Fibroblast of lung (primary cell): ENCODE measurements around the gene ACAP3. TPM values are rescaled to one million over a fixed set of nuclear protein-coding genes. Genes with fewer than 3 reads are reported as not detected.

Source experiments
- DNase-seq, 2 donors: peaks; one replicate each; pipeline versions ENCODE4 v3.0.0 to v3.0.0-alpha.2; 2010; ENCODE audit warnings: low read depth in 2 of 2
- H2AFZ ChIP-seq: 2 replicates; pipeline ENCODE4 v1.5.1; 2012; ENCODE audit warnings: low read length, control low read depth, inconsistent platforms
- H3K27ac ChIP-seq: 2 replicates; pipeline ENCODE4 v1.5.1; 2011; ENCODE audit warnings: low read length, control low read depth; ENCODE audit not compliant: insufficient read depth
- H3K27me3 ChIP-seq: 2 replicates; pipeline ENCODE4 v1.5.1; 2011; ENCODE audit warnings: mild to moderate bottlenecking, low read length; ENCODE audit not compliant: control insufficient read depth, insufficient read depth
- H3K36me3 ChIP-seq: 2 replicates; pipeline ENCODE4 v1.5.1; 2011; ENCODE audit warnings: low read length; ENCODE audit not compliant: control insufficient read depth, insufficient read depth
- H3K4me1 ChIP-seq: 2 replicates; pipeline ENCODE4 v1.5.1; 2011; ENCODE audit warnings: low read length; ENCODE audit not compliant: control insufficient read depth, insufficient read depth; ENCODE audit errors: extremely low read depth
- H3K4me2 ChIP-seq: 2 replicates; pipeline ENCODE4 v1.5.1; 2011; ENCODE audit warnings: low read length, control low read depth; ENCODE audit not compliant: insufficient read depth; ENCODE audit errors: extremely low read depth
- H3K4me3 ChIP-seq, 4 experiments: fragments of 200-600 bp in 1 of 4; sonication (generic) in 1 of 4; replicated peaks in 1 of 4; 2 replicates each; pipeline ENCODE4 v1.5.1; 2011 to 2016; ENCODE audit warnings: low read length in 4 of 4, low read depth in 3 of 4, mild to moderate bottlenecking in 3 of 4, control low read depth in 2 of 4, inconsistent platforms in 1 of 4, mixed read lengths in 1 of 4; ENCODE audit not compliant: insufficient read depth in 1 of 4; ENCODE audit errors: control extremely low read depth in 1 of 4
- H3K79me2 ChIP-seq: 2 replicates; pipeline ENCODE4 v1.5.1; 2012; ENCODE audit warnings: mild to moderate bottlenecking, low read length, inconsistent platforms; ENCODE audit not compliant: control insufficient read depth, insufficient read depth
- H3K9ac ChIP-seq: 2 replicates; pipeline ENCODE4 v1.5.1; 2011; ENCODE audit warnings: mild to moderate bottlenecking, low read length, control low read depth; ENCODE audit not compliant: insufficient read depth
- H3K9me3 ChIP-seq: 2 replicates; pipeline ENCODE4 v1.5.1; 2012; ENCODE audit warnings: low read depth, low read length; ENCODE audit not compliant: control insufficient read depth, insufficient read depth
- H4K20me1 ChIP-seq: 2 replicates; pipeline ENCODE4 v1.5.1; 2011; ENCODE audit warnings: low read length; ENCODE audit not compliant: control insufficient read depth, insufficient read depth; ENCODE audit errors: extremely low read depth
- EZH2 ChIP-seq: IDR thresholded peaks from 2 replicates; pipeline ENCODE4 v1.5.1; 2012; ENCODE audit warnings: low read length, control low read depth, mild to moderate bottlenecking; ENCODE audit errors: missing control alignments
- polyA plus RNA-seq, 2 donors: library from polyadenylated mRNA; depleted of rRNA in 1 of 2; stranded (reverse) in 1 of 2; unstranded in 1 of 2; fragments of >200 nt; gene quantifications; 2 replicates each; pipeline ENCODE4 v1.2.1, GENCODE V29; 2011 to 2012; ENCODE audit warnings: missing spikeins in 1 of 2
- total RNA-seq: library from RNA; depleted of rRNA; stranded (reverse); fragments of >200 nt; gene quantifications from 2 replicates; pipeline ENCODE4 v1.2.1, GENCODE V29; 2014
- TF ChIP-seq, protein P1 (sequence below), 2 donors: IDR thresholded peaks in 1 of 2; conservative IDR thresholded peaks in 1 of 2; 1 replicate in 1 of 2; 2 replicates in 1 of 2; pipeline ENCODE4 v1.5.1; 2011 to 2012; ENCODE audit warnings: low read length in 2 of 2, control low read depth in 1 of 2, inconsistent platforms in 1 of 2, low read depth in 1 of 2, mild to moderate bottlenecking in 1 of 2

ACAP3 gene
- total and polyA plus RNA-seq, 2 donors (not counting 1 experiment from before 2014, with no cell fraction given) = 15.3 to 50.9 TPM

DNA sequence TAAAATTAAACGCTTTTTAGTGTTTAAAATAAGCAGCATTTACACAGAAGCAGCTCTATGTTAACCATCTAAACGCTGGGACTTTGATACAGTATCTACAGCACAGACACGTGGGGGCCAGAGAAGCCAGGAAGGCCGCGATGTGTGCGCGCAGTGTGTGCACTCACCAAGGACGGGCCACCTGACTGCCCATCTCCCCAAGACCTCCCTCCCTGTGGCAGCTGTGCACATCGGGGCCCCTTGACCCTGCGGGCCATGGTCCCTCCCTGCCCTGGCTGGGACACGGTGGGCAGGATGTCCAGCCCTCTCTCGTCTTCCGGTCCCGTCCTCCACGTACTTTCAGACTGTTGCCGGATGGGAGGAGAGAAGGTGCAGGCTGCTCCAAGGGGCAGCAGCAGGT, 27.6 kb upstream of the ACAP3 start:
- H3K9me3 ChIP-seq = no peaks in the 10 kb centered on the region
- no peak overlapping the region for H2AFZ ChIP-seq
- H3K36me3 ChIP-seq = peaks cover 24% of the 10 kb centered on the region
- no peak for DNase-seq
- H3K4me2 ChIP-seq = no peak overlapping the region
- H3K27ac ChIP-seq = no peak overlapping the region
- TF ChIP-seq, protein P1, sequence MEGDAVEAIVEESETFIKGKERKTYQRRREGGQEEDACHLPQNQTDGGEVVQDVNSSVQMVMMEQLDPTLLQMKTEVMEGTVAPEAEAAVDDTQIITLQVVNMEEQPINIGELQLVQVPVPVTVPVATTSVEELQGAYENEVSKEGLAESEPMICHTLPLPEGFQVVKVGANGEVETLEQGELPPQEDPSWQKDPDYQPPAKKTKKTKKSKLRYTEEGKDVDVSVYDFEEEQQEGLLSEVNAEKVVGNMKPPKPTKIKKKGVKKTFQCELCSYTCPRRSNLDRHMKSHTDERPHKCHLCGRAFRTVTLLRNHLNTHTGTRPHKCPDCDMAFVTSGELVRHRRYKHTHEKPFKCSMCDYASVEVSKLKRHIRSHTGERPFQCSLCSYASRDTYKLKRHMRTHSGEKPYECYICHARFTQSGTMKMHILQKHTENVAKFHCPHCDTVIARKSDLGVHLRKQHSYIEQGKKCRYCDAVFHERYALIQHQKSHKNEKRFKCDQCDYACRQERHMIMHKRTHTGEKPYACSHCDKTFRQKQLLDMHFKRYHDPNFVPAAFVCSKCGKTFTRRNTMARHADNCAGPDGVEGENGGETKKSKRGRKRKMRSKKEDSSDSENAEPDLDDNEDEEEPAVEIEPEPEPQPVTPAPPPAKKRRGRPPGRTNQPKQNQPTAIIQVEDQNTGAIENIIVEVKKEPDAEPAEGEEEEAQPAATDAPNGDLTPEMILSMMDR (conservative IDR thresholded peaks at IDR 0.05 in 1 of 2, IDR thresholded peaks at IDR 0.05 in 1 of 2; ENCODE audit: low read depth in 1 of 2, low read length in 2 of 2) = no peak
- H3K4me1 ChIP-seq = no peaks in the 10 kb centered on the region
- no peak overlapping the region for H3K9ac ChIP-seq
- no peaks in the 10 kb centered on the region for H4K20me1 ChIP-seq
- H3K27me3 ChIP-seq = no peaks in the 10 kb centered on the region
- no peaks in the 10 kb centered on the region for H3K79me2 ChIP-seq
- no peak overlapping the region for H3K4me3 ChIP-seq

- Histone ChIP-seq H3K4me1 (no peaks in the 10 kb centered on the region), H3K27ac (no peak overlapping the region), H3K27me3 (no peaks in the 10 kb centered on the region), H3K4me2 (no peak overlapping the region), H3K79me2 (no peaks in the 10 kb centered on the region), H3K9ac (no peak overlapping the region), H4K20me1 (no peaks in the 10 kb centered on the region), H3K36me3 (peaks cover 20% of the 10 kb centered on the region), H2AFZ (no peak overlapping the region), H3K9me3 (no peaks in the 10 kb centered on the region), H3K4me3 (no peak overlapping the region)
- TF ChIP-seq, protein P1 (conservative IDR thresholded peaks at IDR 0.05 in 1 of 2, IDR thresholded peaks at IDR 0.05 in 1 of 2; ENCODE audit: low read depth in 1 of 2, low read length in 2 of 2) = no peak
- no peak for TF ChIP-seq EZH2
- no peak for DNase-seq
Observed at GRCh38 chr1:1334835-1335234, 27.1 kb upstream of the ACAP3 start.

DNA sequence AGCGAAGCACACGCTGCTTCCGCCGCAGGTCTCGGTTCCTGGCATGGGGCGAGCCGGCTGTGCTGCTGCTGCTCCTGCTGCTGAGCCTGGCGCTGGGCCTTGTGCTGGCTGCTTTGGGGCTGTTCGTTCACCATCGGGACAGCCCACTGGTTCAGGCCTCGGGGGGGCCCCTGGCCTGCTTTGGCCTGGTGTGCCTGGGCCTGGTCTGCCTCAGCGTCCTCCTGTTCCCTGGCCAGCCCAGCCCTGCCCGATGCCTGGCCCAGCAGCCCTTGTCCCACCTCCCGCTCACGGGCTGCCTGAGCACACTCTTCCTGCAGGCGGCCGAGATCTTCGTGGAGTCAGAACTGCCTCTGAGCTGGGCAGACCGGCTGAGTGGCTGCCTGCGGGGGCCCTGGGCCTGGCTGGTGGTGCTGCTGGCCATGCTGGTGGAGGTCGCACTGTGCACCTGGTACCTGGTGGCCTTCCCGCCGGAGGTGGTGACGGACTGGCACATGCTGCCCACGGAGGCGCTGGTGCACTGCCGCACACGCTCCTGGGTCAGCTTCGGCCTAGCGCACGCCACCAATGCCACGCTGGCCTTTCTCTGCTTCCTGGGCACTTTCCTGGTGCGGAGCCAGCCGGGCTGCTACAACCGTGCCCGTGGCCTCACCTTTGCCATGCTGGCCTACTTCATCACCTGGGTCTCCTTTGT, 26.0 kb upstream of the ACAP3 start:
- TF ChIP-seq, protein P1 (conservative IDR thresholded peaks at IDR 0.05 in 1 of 2, IDR thresholded peaks at IDR 0.05 in 1 of 2; ENCODE audit: low read depth in 1 of 2, low read length in 2 of 2) = no peak
- no peak for TF ChIP-seq EZH2
- no peak for DNase-seq
- no peak overlapping the region for H3K9ac ChIP-seq

More for the DNA sequence above, 26.0 kb upstream of the ACAP3 start:
- no peaks in the 10 kb centered on the region for H3K27me3 ChIP-seq
- no peaks in the 10 kb centered on the region for H3K9me3 ChIP-seq
- no peaks in the 10 kb centered on the region for H3K79me2 ChIP-seq
- no peaks in the 10 kb centered on the region for H4K20me1 ChIP-seq
- H3K4me3 ChIP-seq = no peak overlapping the region
- H3K4me1 ChIP-seq = no peaks in the 10 kb centered on the region
- no peak overlapping the region for H2AFZ ChIP-seq
- H3K4me2 ChIP-seq = no peak overlapping the region
- no peak overlapping the region for H3K27ac ChIP-seq
- peaks cover 16% of the 10 kb centered on the region for H3K36me3 ChIP-seq
